Glutamatergic neuron (in vitro differentiated cells): Measurements from ENCODE around the gene MKNK2. TPM values are rescaled to one million over a fixed set of nuclear protein-coding genes. Genes with fewer than 3 reads are reported as not detected.

Source experiments
- DNase-seq: peaks from one replicate; pipeline ENCODE4 v3.0.0; 2022
- H3K27ac Mint-ChIP-seq: one replicate; pipeline ENCODE4 v1.8.0; 2020; ENCODE audit warnings: mild to moderate bottlenecking, mixed read lengths, inconsistent platforms; ENCODE audit not compliant: unreplicated experiment
- H3K27me3 Mint-ChIP-seq: one replicate; pipeline ENCODE4 v1.8.0; 2020; ENCODE audit warnings: mild to moderate bottlenecking, moderate library complexity, mixed read lengths, inconsistent platforms; ENCODE audit not compliant: unreplicated experiment
- H3K36me3 Mint-ChIP-seq: one replicate; pipeline ENCODE4 v1.8.0; 2020; ENCODE audit warnings: mild to moderate bottlenecking, mixed read lengths, inconsistent platforms; ENCODE audit not compliant: unreplicated experiment
- H3K4me1 Mint-ChIP-seq: one replicate; pipeline ENCODE4 v1.8.0; 2020; ENCODE audit warnings: mild to moderate bottlenecking, low read depth, mixed read lengths, inconsistent platforms; ENCODE audit not compliant: unreplicated experiment
- H3K4me3 Mint-ChIP-seq: one replicate; pipeline ENCODE4 v1.8.0; 2020; ENCODE audit warnings: mild to moderate bottlenecking, mixed read lengths, inconsistent platforms; ENCODE audit not compliant: unreplicated experiment
- H3K9me3 Mint-ChIP-seq: one replicate; pipeline ENCODE4 v1.8.0; 2020; ENCODE audit warnings: mild to moderate bottlenecking, moderate library complexity, mixed read lengths, inconsistent platforms; ENCODE audit not compliant: unreplicated experiment
- CTCF ChIP-seq: fragments of 200-600 bp; sonication (generic); IDR thresholded peaks from one replicate; pipeline ENCODE4 v1.5.0; 2021; ENCODE audit not compliant: partially characterized antibody, unreplicated experiment
- total RNA-seq: library from RNA; stranded (reverse); fragmentation: NEBNext Ultra II Directional; extraction: Animal tissue kit (Norgen Biotek cat#: 25700); gene quantifications from one replicate; pipeline ENCODE4 v1.2.1, GENCODE V29; 2021; ENCODE audit not compliant: unreplicated experiment

MKNK2 gene
- total RNA-seq, 1 donor from 2014 or later: 149 TPM

GRCh38 chr19:2044709-2045500, 6.1 kb downstream of the MKNK2 start:
- no peak for DNase-seq
- H3K4me1 Mint-ChIP-seq: peaks cover 5% of the 10 kb centered on the region
- TF ChIP-seq CTCF: no peak
- peaks cover 3% of the 10 kb centered on the region for H3K27me3 Mint-ChIP-seq
- no peak overlapping the region for H3K27ac Mint-ChIP-seq
- H3K9me3 Mint-ChIP-seq: peaks cover 2% of the 10 kb centered on the region
- H3K4me3 Mint-ChIP-seq: no peak overlapping the region
- no peaks in the 10 kb centered on the region for H3K36me3 Mint-ChIP-seq

- peak; percentile 19 for DNase-seq
- no peaks in the 10 kb centered on the region for H3K36me3 Mint-ChIP-seq
- H3K27me3 Mint-ChIP-seq: peaks cover 3% of the 10 kb centered on the region
- no peak overlapping the region for H3K4me3 Mint-ChIP-seq
- peaks cover 2% of the 10 kb centered on the region for H3K9me3 Mint-ChIP-seq
- peaks cover 3% of the 10 kb centered on the region for H3K4me1 Mint-ChIP-seq
- no peak for TF ChIP-seq CTCF
- no peak overlapping the region for H3K27ac Mint-ChIP-seq
Observed at GRCh38 chr19:2043961-2044708, 6.9 kb downstream of the MKNK2 start.

GRCh38 chr19:2043251-2043641, 7.8 kb downstream of the MKNK2 start:
- Mint-ChIP-seq H3K36me3 (no peaks in the 10 kb centered on the region), H3K27ac (no peak overlapping the region), H3K4me1 (peaks cover 3% of the 10 kb centered on the region), H3K4me3 (peak overlapping the region; percentile 34), H3K9me3 (peaks cover 2% of the 10 kb centered on the region), H3K27me3 (peaks cover 3% of the 10 kb centered on the region)
- no peak for TF ChIP-seq CTCF
- DNase-seq: no peak

DNA sequence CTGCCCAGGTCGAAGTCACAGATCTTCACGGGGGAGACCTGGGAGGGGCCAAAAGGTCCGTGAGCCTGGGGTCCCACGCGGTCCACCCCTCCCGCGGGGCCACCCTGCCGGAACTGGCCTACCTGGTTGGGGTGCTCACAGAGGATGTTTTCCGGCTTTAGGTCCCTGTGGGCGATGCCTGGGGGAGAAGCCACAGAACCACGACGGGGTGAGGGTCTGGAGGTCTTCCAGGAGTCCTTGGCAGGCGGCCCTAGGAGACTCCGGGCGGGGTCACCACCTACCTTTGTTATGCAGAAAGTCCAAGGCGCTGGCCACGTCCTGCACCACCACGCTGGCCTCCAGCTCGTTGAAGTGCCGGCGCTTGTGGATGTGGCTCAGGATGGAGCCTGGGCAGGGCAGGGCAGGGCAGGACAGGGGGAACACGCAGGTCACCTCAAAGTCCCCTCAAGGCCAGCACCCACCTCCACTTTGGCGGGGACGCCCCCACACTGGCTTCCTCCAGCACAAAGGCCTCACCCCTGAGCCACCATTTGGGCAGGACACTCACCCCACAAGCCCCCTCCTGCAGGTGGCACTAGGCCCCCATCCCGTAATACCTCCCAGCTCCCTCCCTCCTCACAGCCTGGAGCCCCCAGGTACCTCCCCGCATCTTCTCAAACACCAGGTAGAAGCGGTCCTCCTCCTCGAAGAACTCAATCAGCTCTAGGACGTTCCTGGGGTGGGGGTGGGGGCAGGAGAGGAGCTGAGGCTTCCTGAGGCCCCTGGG, 8.4 kb downstream of the MKNK2 start:
- Mint-ChIP-seq H3K36me3 (no peaks in the 10 kb centered on the region), H3K4me3 (no peak overlapping the region), H3K27me3 (peaks cover 3% of the 10 kb centered on the region), H3K4me1 (peaks cover 3% of the 10 kb centered on the region), H3K27ac (peak overlapping the region; percentile 52), H3K9me3 (peaks cover 2% of the 10 kb centered on the region)
- TF ChIP-seq CTCF: no peak
- peak; percentile 18 for DNase-seq
